Epithelial cell of esophagus (primary cell): ENCODE measurements around the gene SH2D4B.

Experiments
- DNase-seq: peaks from one replicate; pipeline ENCODE4 v3.0.0; 2010; ENCODE audit warnings: low read depth
- H3K4me3 ChIP-seq: 2 replicates; pipeline ENCODE4 v1.5.1; 2011; ENCODE audit warnings: mild to moderate bottlenecking, low read length, control low read depth
- TF ChIP-seq, protein P1 (sequence below): IDR thresholded peaks from 2 replicates; pipeline ENCODE4 v1.5.1; 2011; ENCODE audit warnings: low read depth, mild to moderate bottlenecking, low read length, control low read depth, inconsistent platforms; ENCODE audit not compliant: insufficient read depth; ENCODE audit errors: missing control alignments

The SH2D4B gene

DNA sequence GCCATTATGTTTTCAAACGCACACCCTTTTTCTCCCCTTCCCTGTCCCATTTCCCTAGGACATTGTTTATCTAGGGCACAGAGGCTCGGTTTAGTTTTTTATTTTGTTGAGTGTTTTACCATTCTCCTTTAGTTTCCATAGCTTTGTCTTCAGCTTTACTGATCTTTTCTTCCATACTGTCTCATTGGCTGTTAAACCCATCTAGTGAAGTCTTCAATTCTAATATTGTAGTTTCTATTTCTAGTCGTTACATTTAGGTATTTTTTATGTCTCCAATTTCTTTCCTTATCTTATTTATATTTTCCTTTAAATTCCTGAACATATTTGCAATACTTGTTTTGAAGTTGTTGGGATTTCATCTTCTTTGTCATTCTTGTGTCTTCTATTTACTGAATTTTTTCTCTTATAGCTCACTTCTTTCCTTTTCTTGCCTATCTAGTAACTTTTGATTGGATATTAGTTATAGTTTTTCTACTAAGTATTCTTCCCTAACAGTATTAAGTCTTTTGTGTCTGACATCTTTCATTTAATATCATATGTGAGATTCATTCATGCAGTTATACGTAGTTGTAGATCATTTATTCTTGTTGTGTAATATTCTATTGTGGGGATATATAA lies 41.0 kb upstream of the SH2D4B start:
- TF ChIP-seq, protein P1, sequence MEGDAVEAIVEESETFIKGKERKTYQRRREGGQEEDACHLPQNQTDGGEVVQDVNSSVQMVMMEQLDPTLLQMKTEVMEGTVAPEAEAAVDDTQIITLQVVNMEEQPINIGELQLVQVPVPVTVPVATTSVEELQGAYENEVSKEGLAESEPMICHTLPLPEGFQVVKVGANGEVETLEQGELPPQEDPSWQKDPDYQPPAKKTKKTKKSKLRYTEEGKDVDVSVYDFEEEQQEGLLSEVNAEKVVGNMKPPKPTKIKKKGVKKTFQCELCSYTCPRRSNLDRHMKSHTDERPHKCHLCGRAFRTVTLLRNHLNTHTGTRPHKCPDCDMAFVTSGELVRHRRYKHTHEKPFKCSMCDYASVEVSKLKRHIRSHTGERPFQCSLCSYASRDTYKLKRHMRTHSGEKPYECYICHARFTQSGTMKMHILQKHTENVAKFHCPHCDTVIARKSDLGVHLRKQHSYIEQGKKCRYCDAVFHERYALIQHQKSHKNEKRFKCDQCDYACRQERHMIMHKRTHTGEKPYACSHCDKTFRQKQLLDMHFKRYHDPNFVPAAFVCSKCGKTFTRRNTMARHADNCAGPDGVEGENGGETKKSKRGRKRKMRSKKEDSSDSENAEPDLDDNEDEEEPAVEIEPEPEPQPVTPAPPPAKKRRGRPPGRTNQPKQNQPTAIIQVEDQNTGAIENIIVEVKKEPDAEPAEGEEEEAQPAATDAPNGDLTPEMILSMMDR: no peak
- DNase-seq: no peak
- no peak overlapping the region for H3K4me3 ChIP-seq

DNA sequence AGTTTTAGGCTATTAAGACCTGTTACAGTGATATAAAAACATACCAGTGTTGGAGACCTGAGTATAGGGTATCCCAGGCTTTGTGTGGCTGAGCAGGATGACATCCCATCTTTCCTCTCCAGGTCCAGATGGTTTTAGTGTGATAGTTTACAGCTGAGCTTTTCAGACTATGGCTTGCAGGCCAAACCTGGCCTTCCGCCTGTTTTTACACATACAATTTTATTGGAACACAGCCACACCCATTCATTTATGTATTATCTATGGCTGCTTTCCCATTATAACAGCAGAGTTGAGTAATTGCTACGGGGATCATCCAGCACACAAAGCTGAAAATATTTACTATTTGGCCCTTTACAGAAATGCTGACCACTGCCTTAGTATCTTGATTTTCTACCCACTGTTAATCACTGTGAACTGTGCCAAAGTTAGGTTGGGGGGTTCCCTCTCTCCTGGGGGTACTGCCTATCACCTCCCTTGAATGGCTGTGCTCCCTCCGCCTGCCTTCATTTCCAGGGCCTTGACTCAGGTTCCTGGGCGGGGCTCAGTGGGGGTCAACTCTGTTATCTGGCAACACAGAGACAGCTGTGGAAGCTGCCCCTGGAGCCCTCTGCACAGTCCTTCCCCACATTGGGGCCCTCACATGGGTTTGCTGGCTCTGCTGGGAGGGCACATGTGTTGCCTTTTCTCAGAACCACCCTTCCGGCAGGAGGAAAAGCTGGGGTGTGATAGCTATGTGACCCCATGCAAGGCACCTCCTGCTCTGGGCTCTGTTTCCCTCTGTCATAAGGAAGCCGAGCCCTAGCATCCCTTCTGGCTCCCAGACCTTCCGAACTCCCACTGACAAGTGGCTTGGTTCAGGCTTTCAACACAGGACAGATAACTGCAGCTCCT lies 40.3 kb upstream of the SH2D4B start:
- H3K4me3 ChIP-seq: no peak overlapping the region
- peak; percentile 34 for DNase-seq
- TF ChIP-seq, protein P1: no peak

DNA sequence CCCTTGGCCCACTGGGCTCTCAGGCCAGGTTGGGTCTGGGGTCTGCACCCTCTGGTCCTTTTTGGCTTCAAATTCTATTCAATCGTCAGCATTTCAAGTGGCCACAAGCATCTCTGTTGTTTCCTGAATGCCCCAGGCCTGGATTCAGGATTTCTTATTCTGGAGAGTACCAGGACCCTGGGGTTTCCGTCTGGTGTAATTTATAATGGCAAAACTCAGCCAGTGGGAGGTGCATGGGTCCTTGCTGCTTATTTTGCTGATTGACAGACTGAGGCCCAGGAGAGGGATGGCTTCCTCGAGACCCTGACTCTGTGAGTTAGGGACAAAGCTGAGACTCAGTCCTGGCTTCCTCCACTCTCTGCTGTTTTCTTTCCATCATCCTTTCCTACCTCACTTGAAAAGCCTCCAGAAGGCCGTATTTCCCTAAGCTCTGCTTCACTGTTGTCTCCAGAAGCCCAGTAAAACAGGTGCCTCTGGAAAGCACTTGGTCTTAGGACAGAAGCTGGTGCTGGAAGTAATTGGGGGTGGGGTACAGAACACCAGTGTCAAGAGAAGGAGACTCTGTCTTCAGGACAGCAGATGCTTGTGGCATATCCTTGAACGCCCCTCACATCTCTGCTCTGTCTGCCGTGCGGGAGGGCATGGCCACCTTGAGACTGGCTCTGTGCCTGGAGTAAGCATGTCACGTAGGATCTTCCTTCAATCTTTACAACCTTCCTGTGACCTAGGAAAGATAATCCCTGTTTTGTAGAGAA lies 39.4 kb upstream of the SH2D4B start:
- DNase-seq: no peak
- no peak overlapping the region for H3K4me3 ChIP-seq
- TF ChIP-seq, protein P1: no peak

DNA sequence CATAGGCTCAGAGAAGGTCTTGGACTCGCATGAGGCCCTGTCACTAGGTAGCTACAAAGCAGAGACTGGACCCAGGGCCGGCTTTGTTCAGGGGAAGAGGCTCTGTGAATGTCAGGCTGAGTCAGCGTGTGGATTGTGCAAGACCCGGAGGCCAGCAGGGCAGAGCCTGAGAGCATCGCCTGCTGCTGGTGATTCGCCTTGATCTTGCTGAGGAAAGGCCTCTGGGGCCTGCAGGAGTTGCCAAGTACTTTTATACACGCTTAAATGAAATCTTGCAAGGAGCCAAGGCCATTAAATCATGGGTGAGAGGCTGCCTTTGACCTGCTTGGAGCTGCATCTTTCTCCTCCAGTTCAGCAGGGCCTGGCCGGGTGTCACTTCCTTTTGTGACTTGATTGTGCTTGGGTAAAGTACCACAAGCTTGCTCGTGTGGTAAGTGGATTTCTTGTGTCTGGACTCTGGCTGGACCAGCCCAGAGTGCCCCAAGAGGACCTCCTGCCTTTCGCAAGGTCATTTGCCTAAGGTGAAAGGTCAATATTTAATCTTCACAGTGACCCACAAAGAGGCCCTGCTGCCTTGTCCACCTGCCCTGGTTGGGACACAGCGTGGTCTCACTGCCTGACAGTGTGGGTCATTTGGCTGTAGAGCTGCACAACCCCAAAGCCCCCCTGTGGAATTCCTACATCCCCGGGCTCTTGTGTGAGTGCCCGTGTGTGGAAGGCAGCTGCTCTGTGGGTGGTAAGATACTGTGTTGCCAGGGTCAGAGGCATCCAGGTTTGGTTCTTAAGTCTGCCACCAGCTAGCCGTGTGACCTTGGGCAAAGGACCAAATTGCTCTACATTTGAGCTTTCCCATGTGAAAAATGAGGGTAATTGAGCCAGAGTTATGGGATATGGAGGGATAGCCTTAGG lies 38.6 kb upstream of the SH2D4B start:
- TF ChIP-seq, protein P1: peak; percentile 2
- DNase-seq: peak; percentile 98
- H3K4me3 ChIP-seq: no peak overlapping the region

DNA sequence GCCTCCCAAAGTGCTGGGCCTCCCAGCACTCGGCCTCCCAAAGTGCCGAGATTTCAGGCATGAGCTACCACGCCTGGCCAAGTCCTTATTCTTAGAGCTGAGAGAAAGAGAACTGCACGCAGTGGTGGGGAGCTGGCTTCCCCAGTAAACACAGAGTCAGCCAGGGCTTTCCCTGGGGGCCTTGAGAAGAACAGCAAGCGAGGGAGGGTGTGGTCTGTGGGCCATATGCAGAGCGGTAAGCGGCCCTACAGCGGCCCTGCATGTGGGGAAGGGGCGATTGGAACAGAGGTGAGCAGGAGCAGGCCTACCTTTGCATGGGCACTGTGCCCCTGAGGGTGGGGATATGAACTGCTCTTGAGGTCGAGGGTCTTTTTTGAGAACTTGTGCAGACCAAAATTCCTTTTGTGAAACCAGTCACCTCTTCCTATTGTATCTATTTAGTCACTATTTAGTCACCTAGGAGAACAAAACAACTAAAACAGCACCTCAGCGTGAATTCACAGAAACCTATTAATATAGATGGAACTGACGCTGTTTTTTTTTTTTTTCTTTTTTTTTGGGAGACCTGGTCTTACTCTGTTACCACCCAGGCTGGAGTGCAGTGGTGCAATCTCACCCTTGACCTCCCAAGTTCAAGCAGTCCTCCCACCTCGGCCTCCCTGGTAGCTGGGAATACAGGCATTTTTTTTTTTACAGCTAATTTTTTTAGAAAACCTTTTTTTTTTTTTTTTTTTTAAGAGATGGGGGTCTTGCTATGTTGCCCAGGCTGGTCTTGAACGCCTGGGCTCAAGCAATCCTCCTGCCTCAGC lies 36.9 kb upstream of the SH2D4B start:
- no peak overlapping the region for H3K4me3 ChIP-seq
- DNase-seq: peak; percentile 87
- TF ChIP-seq, protein P1: no peak
